NCI-H128 (cell line): ENCODE results near the gene MCM8.
"Not testable (repeated sequence)": the region's sequence is repeated elsewhere in the genome, so short reads cannot be mapped to it uniquely, and the experiment has no call there.

Experiments
- DNase-seq: peaks from one replicate; lab custom pipeline; 2025; ENCODE audit not compliant: unreplicated experiment; lab: John Stamatoyannopoulos, UW

The MCM8 gene

DNA sequence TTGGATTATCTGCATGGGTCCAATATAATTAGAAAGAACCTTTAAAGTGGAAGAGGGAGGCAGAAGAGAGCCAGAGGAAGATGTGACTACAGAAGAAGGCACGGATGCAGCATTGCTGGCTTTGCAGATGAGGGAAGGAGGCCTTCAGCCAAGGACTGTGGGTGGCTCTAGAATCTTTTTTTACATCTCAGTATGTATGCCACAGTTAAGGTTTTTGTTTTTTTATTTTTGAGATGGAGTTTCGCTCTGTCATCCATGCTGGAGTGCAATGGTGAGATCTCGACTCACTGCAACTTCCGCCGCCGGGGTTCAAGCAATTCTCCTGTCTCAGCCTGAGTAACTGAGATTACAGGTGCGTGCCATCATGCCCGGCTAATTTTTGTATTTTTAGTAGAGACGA lies 49.3 kb downstream of the MCM8 start:
- DNase-seq = no peak

DNA sequence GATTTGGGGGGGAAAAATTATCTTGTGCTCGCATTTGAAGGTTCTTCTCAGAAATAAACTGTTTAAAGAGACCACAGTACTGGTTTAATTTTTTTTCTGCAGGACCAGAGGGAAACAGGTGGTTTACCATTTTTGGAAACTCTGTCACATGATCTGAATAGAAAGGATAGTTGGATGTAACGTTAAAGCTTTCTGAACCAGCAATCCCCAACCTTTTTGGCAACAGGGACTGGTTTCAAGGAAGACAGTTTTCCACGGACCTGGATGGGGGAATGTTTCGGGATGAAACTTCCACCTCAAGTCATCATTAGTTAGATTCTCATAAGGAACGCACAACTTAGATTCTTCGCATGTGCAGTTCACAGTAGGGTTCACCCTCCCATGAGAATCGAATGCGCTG lies 50.4 kb downstream of the MCM8 start:
- no peak for DNase-seq

DNA sequence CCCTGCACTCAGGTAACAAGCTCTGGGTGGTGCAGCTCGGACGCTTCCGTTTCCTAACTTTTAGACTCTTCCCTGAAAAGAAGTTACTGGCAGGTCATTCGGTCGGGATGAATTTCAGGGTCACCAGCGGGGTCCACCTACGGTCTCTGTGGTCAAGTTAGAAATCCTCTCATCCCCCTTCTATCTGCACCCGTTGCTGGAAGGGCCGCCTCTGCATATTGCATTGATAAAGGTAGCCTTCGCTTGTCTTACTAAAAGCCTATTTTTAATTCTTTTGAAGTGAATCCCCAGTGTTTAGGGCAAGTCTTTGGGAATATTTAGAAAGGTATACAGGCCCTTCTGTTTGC lies 56.1 kb downstream of the MCM8 start:
- no peak for DNase-seq

DNA sequence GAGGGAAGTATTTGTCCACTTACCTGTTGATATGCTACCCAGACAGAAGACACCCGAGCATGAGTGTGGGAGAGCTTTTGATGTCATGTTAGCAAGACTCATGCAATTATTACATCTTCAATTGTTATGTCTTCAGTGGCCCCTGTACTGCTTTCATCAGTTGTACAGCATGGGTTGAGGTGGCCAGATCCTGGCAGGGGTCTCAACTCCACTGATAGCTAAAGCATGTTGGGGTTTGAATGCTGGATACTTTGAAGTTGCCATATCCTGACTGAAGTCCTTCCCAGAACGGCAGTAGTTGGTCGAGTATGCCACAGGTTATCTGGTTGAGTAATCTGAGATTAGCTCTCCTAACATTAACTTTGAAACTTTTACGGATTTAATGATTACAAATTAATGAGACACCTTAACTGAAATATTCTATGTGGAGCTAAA lies 56.7 kb downstream of the MCM8 start:
- DNase-seq = no peak

DNA sequence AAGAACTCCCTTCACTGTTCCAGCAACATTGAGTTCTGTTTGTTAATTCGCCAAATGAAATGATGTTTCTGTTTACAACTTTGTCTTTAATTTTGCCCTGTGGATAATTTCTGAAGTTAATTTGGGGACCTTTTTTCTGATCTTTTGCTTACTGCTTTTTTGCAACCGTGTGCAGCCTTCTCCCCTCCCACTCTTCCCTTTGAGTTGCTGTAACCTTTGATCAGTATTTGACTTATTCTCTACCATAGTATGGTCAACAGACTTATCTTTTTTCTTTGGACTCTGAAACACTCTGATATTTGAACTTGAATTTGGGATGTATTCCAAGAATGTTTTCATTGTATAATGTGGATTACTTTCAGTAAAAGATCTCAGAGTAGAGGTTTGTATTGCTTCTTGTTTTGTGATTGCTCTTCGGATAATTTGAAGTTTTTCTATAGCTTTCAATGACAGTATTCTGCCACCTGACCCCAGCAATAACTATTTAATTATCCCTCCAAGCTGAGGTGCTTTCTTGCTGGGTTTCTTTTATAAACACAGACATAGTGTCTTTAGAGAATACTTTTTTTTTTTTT lies 57.2 kb downstream of the MCM8 start:
- no peak for DNase-seq

DNA sequence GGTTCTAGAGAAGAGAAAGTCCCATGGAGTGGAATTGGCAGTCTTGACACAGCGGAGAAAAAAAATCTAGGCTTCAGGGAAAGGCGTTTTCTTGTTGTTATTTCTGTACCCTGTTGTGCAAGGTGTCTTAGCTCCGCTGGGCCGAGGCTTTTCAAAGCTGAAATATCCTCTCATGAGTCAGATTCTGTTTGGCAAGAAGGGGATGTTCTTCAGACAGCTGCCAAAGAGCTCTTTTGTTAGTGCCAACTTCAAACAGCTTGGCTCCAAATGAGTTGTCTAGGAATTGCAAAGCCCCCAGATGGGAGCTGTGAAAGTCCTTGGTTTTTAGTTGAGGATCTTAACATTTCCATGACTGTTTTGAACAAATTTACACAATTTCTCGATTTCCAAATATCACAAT lies 57.8 kb downstream of the MCM8 start:
- DNase-seq = no peak

DNA sequence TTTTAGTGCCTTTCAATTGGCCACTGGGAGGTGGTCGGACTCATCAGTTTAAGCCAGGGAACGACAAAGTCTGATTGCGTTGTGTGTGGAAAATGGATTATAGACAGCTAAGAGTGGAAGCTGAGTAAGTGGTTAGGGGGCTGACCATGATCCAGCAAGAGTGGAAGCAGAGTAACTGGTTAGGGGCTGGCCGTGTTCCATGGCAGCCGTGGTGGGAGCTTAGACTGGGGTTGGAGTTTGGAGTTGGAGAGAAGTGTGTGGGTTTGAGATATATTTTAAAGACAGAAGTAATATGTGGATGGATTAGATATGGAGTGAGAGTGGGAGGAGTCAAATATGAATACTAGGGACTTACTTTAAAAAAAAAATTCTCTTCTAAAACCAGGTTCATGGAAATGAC lies 61.7 kb downstream of the MCM8 start:
- no peak for DNase-seq

DNA sequence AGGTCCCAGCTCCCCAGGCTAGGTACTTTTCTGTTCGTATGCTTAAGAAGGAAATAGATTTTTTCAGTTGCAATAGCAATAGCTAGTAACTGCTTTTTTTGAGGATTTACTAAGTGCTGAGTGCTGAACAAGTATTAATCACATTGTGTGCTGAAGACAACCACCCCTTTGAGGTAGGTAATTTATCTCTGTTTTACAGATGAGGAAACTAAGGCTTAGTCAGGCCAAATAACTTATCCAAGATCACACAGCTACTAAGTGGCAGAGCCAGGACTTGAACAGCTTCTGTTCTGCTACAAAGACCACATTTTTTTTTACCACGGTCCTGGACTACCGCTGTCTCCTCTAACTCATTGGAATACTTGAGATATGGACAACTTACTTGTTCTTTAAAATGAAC lies 63.6 kb downstream of the MCM8 start:
- no peak for DNase-seq

DNA sequence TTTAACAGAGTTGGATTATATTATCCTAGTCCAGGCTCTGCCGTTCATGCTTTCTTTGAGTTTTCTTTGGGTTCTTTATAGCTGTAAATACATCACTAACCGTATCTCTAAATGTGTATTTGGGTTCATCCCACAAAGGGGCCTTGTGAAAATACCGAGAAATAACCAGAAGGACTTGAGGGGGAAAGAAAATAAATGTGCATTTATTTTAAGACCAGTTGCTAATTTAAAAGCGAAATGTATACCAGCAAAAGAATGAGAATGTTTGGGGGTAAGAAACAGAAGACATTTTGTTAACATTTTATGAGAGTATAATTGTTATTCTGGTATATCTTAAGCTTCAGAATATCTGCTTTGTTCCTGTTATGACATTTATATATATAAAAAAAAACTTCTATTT lies 64.5 kb downstream of the MCM8 start:
- no peak for DNase-seq

DNA sequence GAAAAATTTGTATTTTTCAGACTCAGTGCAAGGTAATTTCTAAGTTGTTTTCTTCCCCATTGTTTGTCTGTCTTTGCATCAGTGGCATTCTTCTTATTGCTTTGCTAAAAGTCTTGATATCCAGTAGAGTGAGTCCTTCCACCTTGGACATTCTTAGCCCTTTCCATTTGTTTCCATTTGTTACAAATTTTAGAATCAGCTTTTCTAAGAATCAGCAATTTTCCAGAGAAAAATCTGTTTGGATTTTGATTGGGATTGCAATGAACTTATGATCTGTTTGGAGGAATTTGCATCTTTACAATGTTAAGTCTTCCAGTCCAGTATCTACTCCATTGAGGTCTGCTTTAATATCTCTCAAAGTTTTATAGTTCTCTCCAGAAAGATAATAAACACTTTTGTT lies 67.0 kb downstream of the MCM8 start:
- no peak for DNase-seq

DNA sequence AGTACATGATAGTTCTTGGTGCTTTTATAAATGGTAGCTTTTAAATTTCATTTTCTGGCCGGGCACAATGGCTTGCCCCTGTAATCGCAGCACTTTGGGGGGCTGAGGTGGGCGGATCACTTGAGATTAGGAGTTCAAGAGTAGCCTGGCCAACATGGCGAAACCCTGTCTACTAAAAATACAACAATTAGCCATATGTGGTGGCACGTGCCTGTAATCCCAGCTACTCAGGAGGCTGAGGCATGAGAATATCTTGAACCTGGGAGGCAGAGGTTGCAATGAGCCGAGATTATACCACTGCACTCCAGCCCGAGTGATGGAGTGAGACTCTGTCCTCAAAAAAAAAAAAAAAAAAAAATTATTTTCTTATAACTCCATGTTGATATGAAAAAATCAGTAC lies 67.4 kb downstream of the MCM8 start:
- no peak for DNase-seq

DNA sequence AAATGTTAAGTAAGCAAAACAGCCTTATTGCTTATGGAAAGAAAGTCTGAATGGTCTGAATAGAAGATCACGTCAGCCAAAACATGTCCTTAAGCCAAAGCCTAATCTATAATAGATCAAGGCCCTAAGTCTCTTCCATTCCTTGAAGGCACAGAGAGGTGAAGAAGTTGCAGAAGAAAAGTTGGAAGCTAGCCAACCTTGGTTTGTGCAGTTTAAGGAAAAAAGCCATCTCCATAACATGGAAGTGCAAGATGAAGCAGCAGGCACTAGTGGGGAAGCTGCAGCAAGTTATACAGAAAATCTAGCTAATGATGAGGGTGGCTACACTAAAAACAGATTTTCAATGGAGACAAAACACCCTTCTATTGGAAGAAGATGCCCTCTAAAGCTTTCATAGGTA lies 74.3 kb downstream of the MCM8 start:
- DNase-seq = no peak

DNA sequence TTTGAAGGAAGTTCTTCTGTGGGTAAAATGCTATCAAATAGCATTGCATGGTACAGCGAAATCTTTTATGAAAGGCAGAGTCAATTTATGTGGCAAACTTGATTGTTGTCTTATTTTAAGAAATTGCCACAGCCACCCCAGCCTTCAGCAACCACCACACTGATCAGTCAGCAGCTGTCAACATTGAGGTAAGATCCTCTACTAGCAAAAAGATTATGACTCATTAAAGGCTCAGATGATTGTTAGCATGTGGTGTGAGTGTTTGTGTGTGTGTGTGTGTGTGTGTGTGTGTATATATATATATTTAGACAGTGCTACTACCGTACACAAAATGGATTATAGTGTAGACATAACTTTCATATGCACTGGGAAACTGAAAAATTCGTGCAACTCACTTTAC lies 75.6 kb downstream of the MCM8 start:
- no peak for DNase-seq

DNA sequence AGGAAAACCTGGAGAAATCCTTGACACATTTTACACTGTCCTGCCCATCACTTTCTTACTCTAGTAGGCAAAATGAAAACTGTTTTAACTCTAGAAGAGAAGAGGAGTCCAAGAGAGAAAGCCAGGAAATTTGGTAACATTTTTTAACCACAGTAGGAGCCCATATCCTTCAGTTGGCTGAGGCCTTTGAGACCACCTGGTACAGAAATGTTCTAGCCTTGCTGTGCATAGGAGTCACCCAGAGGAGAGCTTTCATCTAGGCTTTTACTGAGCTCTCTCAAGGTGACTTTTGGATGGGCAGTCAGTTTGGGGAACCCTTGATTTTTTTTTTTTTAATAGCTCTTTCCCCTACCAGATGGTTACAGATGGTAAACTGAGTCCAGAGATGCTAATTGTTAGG lies 78.4 kb downstream of the MCM8 start:
- DNase-seq = no peak

DNA sequence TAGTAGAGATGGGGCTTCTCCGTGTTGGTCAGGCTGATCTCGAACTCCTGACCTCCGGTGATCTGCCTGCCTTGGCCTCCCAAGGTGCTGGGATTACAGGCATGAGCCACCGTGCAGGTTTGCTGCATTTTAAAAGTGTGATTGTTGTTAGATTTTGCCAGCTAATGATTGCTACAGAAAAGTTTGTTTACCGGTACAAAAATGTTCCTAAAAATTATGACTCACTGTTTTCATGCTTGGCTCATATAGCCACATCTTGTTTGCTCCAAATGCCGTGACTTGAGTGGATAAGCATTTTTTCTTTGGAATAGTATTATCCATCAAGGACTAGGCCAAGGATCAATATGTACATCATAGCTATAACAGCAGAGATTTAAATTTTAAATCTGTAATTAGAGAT lies 79.1 kb downstream of the MCM8 start:
- DNase-seq = no peak

DNA sequence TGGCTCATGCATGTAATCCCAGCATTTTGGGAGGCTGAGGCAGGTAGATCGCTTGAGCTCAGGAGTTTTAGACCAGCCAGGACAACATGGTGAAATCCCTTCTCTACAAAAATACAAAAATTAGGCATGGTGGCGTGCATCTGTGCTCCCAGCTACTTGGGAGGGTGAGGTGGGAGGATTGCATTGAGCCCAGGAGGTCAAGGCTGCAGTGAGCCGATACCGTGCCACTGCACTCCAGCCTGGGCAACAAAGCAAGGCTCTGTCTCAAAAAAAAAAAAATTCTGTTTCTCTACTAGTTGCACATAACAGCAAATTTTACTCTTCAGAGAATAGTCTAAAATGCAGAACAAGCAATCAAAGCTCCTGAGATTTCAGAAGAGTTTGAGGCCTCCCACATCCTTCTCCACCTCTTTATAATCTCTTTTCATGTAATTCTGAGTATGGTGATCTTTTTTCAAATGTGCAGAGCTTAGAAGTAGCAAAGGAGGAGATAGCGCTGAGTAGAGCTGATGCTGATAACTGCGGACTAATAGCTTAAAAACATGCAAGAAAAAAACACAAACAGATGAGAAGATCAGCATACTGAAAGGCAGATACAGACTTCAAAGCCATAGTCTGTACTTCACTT lies 80.1 kb downstream of the MCM8 start:
- no peak for DNase-seq

DNA sequence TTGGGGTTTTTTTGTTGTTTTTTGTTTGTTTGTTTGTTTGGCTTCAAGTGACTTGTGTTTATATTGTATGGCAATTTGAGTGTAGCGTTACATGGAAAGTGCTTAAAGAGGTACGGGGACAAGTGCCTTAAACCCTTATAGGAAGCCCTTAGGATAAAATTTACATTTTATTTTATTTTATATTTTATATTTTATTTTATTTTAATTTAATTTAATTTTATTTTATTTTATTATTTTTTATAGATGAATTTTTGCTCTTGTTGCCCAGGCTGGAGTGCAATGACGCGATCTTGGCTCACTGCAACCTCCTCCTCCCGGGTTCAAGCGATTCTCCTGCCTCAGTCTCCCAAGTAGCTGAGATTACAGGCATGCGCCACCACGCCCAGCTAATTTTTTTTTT lies 82.5 kb downstream of the MCM8 start:
- DNase-seq = not testable (repeated sequence)

DNA sequence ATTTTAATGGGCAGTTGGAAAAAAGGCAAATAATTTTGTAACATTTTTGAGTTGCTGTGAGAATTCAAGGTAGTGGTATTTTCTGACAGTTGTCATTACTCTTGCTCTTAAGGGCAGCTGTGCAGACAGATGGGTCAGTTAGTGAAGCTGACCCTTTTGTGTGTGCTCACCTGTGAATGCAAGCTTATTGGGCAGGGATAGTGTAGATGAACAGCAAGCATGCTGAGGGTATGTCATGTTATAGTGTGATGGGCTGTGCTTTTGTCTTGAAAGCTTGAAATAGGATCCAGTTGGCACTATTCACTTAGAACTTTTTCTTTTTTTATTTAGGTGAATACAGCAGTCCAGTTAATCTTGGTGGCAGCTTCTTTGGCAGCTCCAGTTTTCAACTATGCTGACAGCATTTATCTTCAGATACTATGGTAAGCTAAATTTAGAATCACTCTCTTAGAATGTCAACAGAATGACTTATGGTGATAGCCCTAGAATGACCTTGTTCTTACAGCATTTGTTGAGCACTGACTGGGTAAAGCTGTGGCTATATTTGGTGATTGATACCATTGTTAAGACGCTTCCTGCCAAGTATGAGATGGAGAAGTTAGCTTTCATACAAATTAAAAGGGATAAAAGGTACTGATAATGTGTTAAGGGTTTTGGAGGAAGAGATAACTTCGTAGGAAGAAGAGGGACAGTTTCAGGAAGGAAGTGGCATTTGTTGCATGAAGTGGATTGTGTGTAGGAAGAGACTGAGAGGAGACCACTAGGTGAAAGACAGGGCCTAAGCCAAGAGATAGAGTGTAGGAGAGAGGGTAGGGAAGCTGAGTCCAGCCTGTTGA lies 83.9 kb downstream of the MCM8 start:
- no peak for DNase-seq

DNA sequence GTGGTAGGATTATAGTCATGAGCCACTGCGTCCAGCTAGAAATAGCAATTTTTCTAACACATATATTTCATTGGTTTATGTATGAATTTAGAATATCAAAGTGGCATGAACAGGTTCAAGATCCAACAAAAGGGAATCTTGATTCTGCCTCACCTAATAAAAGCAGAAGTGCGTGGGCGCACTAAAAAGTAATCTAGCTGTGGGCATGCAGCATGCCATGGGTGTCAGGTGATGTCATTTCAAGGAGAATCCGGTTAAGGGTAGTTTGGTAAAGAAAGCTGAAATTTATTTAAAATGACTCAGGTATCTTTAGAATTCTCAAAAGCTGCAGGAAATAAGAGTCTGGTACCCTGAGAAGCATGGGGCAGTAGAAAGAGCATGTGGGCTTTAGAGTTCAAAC lies 85.8 kb downstream of the MCM8 start:
- DNase-seq = no peak

DNA sequence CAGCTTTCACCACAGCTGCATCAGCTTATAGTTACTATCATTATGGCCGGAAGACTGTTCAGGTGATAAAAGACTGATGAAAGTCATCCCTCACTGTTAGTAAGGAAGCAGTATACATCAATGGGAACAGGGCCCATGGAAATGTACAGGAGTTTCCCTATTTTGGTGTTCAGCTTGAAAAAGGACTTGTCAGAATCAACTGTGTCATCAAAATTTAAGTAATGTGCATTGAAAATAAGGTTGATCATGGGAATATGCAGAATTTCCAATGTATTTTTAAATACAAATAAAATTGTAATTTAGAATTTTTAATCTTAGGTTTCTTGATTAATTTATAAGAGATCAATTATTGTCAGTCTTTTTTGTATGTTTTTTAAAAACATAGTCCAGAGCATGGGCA lies 86.6 kb downstream of the MCM8 start:
- no peak for DNase-seq

DNA sequence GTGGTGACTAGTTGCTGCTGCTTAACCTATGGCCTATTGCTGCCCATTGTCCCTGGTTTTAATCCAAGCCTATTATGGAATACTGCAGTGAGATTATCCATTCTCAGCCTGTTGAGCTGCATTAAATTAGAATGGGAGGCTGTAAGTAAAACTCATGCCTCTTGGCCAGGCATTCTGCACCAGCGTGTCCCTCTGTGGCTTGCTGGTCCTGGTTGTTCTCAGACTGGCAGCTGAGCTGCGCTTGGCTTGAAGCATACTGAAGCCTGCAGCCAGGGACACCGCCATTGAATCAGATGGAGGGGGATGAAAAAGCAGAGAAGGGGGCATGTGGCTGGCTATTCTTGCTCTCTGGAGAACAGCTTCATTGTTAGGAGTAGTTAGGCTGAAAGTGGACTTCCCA lies 87.8 kb downstream of the MCM8 start:
- DNase-seq = no peak

DNA sequence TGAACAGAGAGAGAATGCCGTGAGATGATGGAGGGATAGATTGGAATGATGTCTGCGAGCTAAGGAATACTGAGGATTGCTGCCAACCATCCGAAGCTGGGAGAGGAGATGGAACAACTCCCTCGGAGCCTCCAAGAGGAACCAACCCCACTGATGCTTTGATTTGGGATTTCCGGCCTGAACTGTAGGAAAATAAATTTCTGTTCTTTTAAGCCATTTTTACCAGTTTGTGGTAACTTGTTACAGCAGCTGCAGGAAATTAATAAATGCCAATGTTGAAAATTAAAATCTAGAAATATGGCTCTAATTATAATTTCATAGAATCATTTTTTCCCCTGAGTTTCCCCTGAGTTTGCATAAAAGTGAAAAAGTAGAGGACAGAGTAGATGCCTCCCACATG lies 89.3 kb downstream of the MCM8 start:
- no peak for DNase-seq

DNA sequence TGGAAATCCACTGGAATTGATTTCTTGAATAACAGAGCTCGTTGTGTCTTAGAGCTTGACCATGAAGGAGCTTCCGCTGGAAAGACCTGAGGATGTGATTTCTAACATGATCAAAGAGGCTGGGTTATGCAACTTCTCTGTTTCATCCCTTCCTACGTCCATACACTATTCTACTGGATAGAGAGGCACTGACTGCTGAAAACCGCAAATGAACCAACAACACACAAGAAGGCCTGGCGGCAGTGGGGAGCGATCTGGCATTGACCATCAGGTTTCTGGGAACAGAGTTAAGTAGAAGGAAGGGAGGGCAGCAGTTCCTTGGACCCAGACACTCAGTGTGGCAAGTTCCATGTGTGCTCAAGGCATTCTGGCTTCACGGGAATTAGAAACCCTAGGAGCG lies 90.1 kb downstream of the MCM8 start:
- DNase-seq = no peak
